ENCODE data around the gene ZNF629. TPM values are rescaled to one million over a fixed set of nuclear protein-coding genes. Genes with fewer than 3 reads are reported as not detected.
A peak's percentile ranks its signal among the peaks of the same experiment; 100 is the strongest.

ZNF629 gene
- total RNA-seq, 4 donors from 2014 or later: 12.3 to 16.5 (median 14.5) TPM

DNA sequence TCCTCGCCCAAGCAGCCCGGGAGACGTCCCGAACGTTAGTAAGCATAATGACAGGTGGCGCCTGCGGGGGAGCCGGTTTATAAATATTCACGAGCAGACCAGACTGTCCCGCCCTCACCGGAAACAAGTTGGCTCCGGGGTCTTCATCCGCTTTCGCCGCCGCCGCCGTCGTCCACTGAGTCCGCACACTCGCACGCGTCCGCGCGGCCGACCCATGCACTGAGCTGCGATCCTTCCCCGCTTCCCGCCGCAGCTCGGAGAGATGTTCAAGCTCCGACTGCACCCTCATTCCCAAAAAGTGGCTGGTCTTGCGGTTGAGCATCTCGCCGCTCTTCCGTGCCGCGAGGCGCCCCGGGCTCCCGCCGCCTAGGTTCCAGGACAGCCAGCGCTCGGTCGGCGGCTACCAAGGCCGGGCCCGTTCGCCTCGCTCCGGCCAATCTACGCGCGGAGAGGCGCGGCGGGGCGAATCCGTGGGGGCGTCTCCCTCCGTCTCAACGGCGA, 25.5 kb downstream of the ZNF629 start:
- TF ChIP-seq POLR2AphosphoS5 (IDR thresholded peaks at IDR 0.05) (no peak), EP300 (IDR thresholded peaks at IDR 0.05) (no peak), POLR2A (IDR thresholded peaks at IDR 0.05) (no peak)
- TF ChIP-seq, protein P1, sequence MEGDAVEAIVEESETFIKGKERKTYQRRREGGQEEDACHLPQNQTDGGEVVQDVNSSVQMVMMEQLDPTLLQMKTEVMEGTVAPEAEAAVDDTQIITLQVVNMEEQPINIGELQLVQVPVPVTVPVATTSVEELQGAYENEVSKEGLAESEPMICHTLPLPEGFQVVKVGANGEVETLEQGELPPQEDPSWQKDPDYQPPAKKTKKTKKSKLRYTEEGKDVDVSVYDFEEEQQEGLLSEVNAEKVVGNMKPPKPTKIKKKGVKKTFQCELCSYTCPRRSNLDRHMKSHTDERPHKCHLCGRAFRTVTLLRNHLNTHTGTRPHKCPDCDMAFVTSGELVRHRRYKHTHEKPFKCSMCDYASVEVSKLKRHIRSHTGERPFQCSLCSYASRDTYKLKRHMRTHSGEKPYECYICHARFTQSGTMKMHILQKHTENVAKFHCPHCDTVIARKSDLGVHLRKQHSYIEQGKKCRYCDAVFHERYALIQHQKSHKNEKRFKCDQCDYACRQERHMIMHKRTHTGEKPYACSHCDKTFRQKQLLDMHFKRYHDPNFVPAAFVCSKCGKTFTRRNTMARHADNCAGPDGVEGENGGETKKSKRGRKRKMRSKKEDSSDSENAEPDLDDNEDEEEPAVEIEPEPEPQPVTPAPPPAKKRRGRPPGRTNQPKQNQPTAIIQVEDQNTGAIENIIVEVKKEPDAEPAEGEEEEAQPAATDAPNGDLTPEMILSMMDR (IDR thresholded peaks at IDR 0.05): peak in 1 of 4 experiments; percentile 3
- WGBS, 2 donors (ENCODE audit: low coverage in 1 of 2): no CpG with 5 or more reads among the region's 64 CpGs
- Histone ChIP-seq H3K36me3 (peaks cover 0 to 59% of the 10 kb centered on the region in 2 donors), H3K27ac (peak overlapping the region in 3 of 4 donors; percentile 87 to 92 (median 92)), H3K27me3 (no peaks in the 10 kb centered on the region), H3K4me3 (peak overlapping the region; percentile 68 to 79), H3K9me3 (no peaks in the 10 kb centered on the region), H3K4me1 (peaks cover 5 to 40% (median 21%) of the 10 kb centered on the region in 3 donors)
- peak; percentile 35 for ATAC-seq

DNA sequence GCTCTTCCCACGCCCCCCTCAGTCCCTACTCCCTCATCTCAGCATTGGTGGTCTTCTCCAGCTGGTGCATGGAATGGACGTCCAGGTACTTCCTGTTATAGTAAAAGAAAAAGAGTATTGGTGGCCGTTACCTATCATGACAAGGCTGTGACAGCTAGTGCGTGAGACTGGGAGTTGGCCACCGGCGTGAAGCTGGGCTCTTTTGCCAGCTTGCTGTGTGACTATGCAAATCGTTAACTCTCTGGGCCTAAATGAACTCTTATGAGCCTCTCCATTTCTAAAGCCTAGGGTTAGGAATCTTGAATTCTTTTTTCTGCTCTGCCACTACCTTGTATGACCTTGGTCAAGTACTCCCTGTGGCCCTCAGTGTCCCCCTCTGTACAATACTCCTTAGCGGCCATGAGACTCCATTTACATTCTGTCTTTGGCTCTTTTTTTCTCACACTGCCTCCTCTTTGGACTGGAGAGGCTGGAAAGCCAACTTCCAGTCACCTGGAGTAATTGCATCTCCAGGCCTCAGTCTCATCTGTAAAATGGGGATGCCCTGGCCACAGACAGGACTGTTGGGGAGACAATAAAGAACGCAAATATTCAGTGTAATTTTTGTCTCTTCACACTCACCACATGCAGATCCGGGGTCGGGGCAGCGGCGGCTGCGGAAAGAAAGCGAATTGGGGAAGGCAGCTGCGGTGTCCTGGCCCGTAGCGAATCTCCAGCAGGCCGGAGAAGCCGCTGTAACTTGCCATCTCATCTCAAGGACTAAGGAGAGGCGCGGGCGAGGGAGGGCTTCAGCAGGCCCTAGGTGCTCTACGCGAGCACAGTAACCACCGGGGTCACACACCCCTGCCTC, 26.2 kb downstream of the ZNF629 start:
- Histone ChIP-seq H3K4me1 (peaks cover 5 to 40% (median 21%) of the 10 kb centered on the region in 3 donors), H3K9me3 (no peaks in the 10 kb centered on the region), H3K27ac (peak overlapping the region in 3 of 4 donors; percentile 87 to 92 (median 92)), H3K27me3 (no peaks in the 10 kb centered on the region), H3K36me3 (peaks cover 0 to 59% of the 10 kb centered on the region in 2 donors), H3K4me3 (peak overlapping the region; percentile 68 to 79)
- TF ChIP-seq, protein P1 (IDR thresholded peaks at IDR 0.05): no peak
- TF ChIP-seq EP300 (IDR thresholded peaks at IDR 0.05) (no peak), POLR2AphosphoS5 (IDR thresholded peaks at IDR 0.05) (no peak), POLR2A (IDR thresholded peaks at IDR 0.05) (no peak)
- ATAC-seq: no peak
- 24 to 51% methylated on average over 11 to 12 of the region's 26 CpGs for WGBS, 2 donors (ENCODE audit: low coverage in 1 of 2)

DNA sequence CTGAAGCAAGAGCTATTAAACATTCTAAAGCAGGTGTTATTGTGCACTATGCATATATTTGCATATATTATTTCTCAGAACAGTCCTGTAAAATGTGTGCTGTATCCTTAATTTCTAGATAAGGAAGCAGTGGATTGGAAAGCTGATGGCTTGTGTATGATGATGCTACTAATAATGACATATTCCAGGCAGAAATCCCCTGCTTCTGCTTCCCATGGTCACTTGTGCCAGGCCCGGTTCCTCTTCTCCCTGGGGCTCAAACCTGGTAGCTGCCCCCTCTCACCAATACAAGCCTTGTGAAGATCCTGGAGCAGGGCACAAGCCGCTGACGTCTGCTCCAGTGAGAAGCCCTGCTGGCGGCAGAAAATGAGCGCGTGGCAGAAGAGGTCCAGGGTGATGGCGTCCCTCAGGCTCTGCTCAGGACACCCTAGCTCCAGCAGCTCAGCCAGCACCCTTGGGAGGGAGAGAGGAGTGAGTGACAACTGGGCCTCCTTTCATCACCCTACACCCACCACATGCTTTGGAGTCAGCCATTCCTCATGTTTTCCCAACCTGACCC, 26.9 kb downstream of the ZNF629 start:
- ATAC-seq: no peak
- Histone ChIP-seq H3K9me3 (no peaks in the 10 kb centered on the region), H3K27ac (no peak overlapping the region), H3K4me1 (peaks cover 5 to 40% (median 21%) of the 10 kb centered on the region in 3 donors), H3K4me3 (no peak overlapping the region), H3K27me3 (no peaks in the 10 kb centered on the region), H3K36me3 (peaks cover 0 to 59% of the 10 kb centered on the region in 2 donors)
- 80% methylated on average over 1 of the region's 7 CpGs for WGBS, 2 donors (ENCODE audit: low coverage in 1 of 2)
- TF ChIP-seq POLR2AphosphoS5 (IDR thresholded peaks at IDR 0.05) (no peak), POLR2A (IDR thresholded peaks at IDR 0.05) (no peak), EP300 (IDR thresholded peaks at IDR 0.05) (no peak)
- TF ChIP-seq, protein P1 (IDR thresholded peaks at IDR 0.05): no peak

DNA sequence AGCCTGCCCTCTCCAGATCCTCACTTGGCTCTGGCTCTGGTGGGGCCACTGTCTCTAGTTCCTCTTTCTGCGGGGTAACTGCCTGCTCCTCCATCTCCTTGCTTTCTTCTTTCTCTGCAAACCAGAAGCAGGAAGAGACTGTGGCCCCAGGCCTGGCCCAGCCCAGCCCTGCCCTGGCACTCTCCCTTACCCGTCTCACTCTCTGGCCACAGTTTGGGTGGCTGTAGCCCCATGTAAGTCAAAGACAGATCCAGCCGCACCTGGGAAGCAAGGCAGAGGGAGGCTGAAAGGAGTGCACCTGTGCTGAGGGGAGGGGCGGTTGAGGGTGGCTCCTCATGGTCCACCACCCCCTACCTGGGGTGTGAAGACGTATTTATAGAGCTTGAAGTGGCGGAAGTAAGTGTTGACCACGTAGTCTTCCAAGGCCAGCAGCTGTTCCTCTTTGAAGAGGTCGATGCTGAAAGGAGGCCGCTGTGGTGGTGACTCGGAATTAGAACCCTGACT, 28.0 kb downstream of the ZNF629 start:
- H3K27me3 ChIP-seq: no peaks in the 10 kb centered on the region
- H3K9me3 ChIP-seq: no peaks in the 10 kb centered on the region
- ATAC-seq: no peak
- TF ChIP-seq POLR2AphosphoS5 (IDR thresholded peaks at IDR 0.05) (no peak), EP300 (IDR thresholded peaks at IDR 0.05) (no peak), POLR2A (IDR thresholded peaks at IDR 0.05) (no peak)
- TF ChIP-seq, protein P1 (IDR thresholded peaks at IDR 0.05): no peak
- peaks cover 5 to 31% (median 21%) of the 10 kb centered on the region in 3 donors for H3K4me1 ChIP-seq
- H3K27ac ChIP-seq: peak overlapping the region in 1 of 4 donors; percentile 13
- 68 to 76% methylated on average over 4 to 6 of the region's 10 CpGs for WGBS, 2 donors (ENCODE audit: low coverage in 1 of 2)
- no peak overlapping the region for H3K4me3 ChIP-seq
- H3K36me3 ChIP-seq: peaks cover 0 to 59% of the 10 kb centered on the region in 2 donors

Measured in gastroesophageal sphincter (tissue), 4 donors.